HepG2 (cell line): ENCODE data around the gene RACGAP1. TPM values are rescaled to one million over a fixed set of nuclear protein-coding genes. Genes with fewer than 3 reads are reported as not detected.

Source experiments
- FLYWCH1 ChIP-seq: sonication (generic); formaldehyde crosslinking; IDR thresholded peaks from 2 replicates; pipeline ENCODE4 v1.8.1; 2023; ENCODE audit warnings: mild to moderate bottlenecking, missing genetic modification reagents
- KMT2A ChIP-seq: sonication (generic); formaldehyde crosslinking; IDR thresholded peaks from 2 replicates; pipeline ENCODE4 v1.4.0; 2020; ENCODE audit warnings: missing genetic modification reagents
- TEAD2 ChIP-seq: sonication (generic); formaldehyde crosslinking; IDR thresholded peaks from 2 replicates; pipeline ENCODE4 v1.9.0; 2021; ENCODE audit warnings: missing genetic modification reagents
- ZNF318 ChIP-seq: sonication (generic); formaldehyde crosslinking; IDR thresholded peaks from 2 replicates; pipeline ENCODE4 v1.4.0; 2020; ENCODE audit warnings: mild to moderate bottlenecking, missing genetic modification reagents
- ZNF772 ChIP-seq: sonication (generic); formaldehyde crosslinking; IDR thresholded peaks from 2 replicates; pipeline ENCODE4 v1.5.0; 2020; ENCODE audit warnings: mild to moderate bottlenecking, missing genetic modification reagents
- polyA plus RNA-seq, 8 experiments: library from polyadenylated mRNA; depleted of rRNA in 3 of 8; stranded (reverse) in 7 of 8; unstranded in 1 of 8; fragments of >200 nt; fragmentation: Illumina TruSeq in 4 of 8; extraction: Trizol in 4 of 8; gene quantifications; 2 replicates each; pipeline versions ENCODE4 v1.2.1 to v1.2.3, GENCODE V29; 2011 to 2016; ENCODE audit warnings: low read depth in 4 of 8, missing spikeins in 1 of 8, mixed read lengths in 1 of 8; ENCODE audit not compliant: insufficient read depth in 1 of 8
- total RNA-seq, 5 experiments: library from RNA; depleted of rRNA; stranded (reverse); fragments of >200 nt; fragmentation: Illumina TruSeq; extraction: Trizol; gene quantifications; 2 replicates each; pipeline ENCODE4 v1.2.3, GENCODE V29; 2016; ENCODE audit warnings: low read depth in 1 of 5

The RACGAP1 gene
- total and polyA plus RNA-seq, 2 of the 13 experiments (the other 11 are each of a cell fraction or from before 2014, with no cell fraction given): 16.7 to 57.9 TPM

- TF ChIP-seq ZNF318 (no peak), ZNF772 (CRISPR knock-in tag) (no peak), FLYWCH1 (CRISPR knock-in tag) (no peak), TEAD2 (CRISPR knock-in tag) (no peak), KMT2A (CRISPR knock-in tag) (no peak)
These were observed 51.9 kb downstream of the RACGAP1 start (continued) for GRCh38 chr12:49973361-49973830.
